Measurements from ENCODE around the gene PTPRG.
A peak's percentile ranks its signal among the peaks of the same experiment; 100 is the strongest.

Gene PTPRG

DNA sequence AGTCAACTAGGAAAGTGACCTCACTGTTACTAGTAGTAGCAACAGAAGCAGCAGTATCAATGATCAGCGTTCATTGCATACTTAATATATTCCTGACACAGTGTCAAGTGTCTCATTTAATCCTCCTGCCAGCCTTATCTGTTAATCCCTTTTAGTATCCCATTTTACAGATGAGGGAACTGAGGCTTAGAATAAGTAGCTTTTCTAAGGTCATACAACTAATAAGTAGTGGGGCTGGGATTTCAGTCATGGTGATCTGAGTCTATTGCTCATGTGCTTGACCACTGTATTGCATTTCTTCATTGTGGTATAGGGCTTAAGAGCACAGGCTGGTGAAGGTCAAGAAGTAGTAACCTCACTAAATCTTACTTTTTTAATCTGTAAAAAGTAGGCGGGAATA lies 233.6 kb downstream of the PTPRG start:
- H3K9ac ChIP-seq: no peak overlapping the region
- no peaks in the 10 kb centered on the region for H3K27me3 ChIP-seq
- no peak overlapping the region for H3K27ac ChIP-seq
- no peaks in the 10 kb centered on the region for H3K36me3 ChIP-seq
- TF ChIP-seq Cebpa-rat (IDR thresholded peaks at IDR 0.05): no peak
- peaks cover 3 to 14% (median 3%) of the 10 kb centered on the region in 10 experiments; a peak in 17 of 20 replicates for H3K4me1 ChIP-seq
- no peak overlapping the region for H3K4me2 ChIP-seq
- H4K20me1 ChIP-seq: peaks cover 0 to 7% (median 0%) of the 10 kb centered on the region in 11 experiments; a peak in 4 of 22 replicates
- H3K9me3 ChIP-seq (replicated peaks in 1 of 11): no peaks in the 10 kb centered on the region
- no peak overlapping the region for H3K4me3 ChIP-seq

GRCh38 chr3:61796088-61796680 lies 234.8 kb downstream of the PTPRG start:
- Histone ChIP-seq H3K27me3 (no peaks in the 10 kb centered on the region), H3K4me1 (0 out of 20 replicates have a peak, but pooled peaks cover 0 to 2% (median 0%) of the 10 kb centered on the region in 10 experiments), H3K9me3 (replicated peaks in 1 of 11) (no peaks in the 10 kb centered on the region), H3K36me3 (peaks cover 0 to 5% (median 0%) of the 10 kb centered on the region in 11 experiments; a peak in 2 of 22 replicates), H3K4me2 (no peak overlapping the region), H3K9ac (no peak overlapping the region), H3K27ac (no peak overlapping the region), H3K4me3 (no peak overlapping the region), H4K20me1 (peaks cover 0 to 7% (median 0%) of the 10 kb centered on the region in 11 experiments; a peak in 4 of 22 replicates)
- TF ChIP-seq Cebpa-rat (IDR thresholded peaks at IDR 0.05): no peak

DNA sequence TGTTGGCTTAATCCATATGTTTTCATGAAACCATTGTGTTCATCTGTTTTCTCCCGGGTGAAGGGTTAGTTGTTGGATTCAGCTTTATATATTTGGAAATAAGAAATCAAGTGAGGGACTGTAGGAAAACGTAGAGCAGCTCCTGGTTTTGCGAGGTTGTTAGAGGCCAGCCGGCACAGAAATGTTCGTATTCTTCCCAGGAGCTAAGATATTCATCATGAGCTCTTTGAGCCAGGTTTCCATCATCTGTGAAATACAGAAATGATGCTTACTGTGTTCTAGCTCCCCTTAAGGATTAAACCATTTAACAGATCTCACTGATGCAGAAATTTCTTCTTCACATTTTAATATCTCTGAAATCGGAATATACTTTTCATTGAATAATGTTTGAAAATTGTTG lies 235.5 kb downstream of the PTPRG start:
- no peak for TF ChIP-seq Cebpa-rat (IDR thresholded peaks at IDR 0.05)
- H3K27ac ChIP-seq: no peak overlapping the region
- no peak overlapping the region for H3K4me2 ChIP-seq
- peaks cover 0 to 7% (median 0%) of the 10 kb centered on the region in 11 experiments; a peak in 4 of 22 replicates for H4K20me1 ChIP-seq
- H3K4me1 ChIP-seq: no peaks in the 10 kb centered on the region
- no peaks in the 10 kb centered on the region for H3K27me3 ChIP-seq
- H3K36me3 ChIP-seq: peaks cover 0 to 8% (median 0%) of the 10 kb centered on the region in 11 experiments; a peak in 2 of 22 replicates
- no peak overlapping the region for H3K4me3 ChIP-seq
- no peaks in the 10 kb centered on the region for H3K9me3 ChIP-seq (replicated peaks in 1 of 11)
- H3K9ac ChIP-seq: no peak overlapping the region

GRCh38 chr3:61802772-61803171 lies 241.4 kb downstream of the PTPRG start:
- Histone ChIP-seq H4K20me1 (peaks cover 0 to 5% (median 0%) of the 10 kb centered on the region in 11 experiments; a peak in 2 of 22 replicates), H3K27me3 (no peaks in the 10 kb centered on the region), H3K4me3 (no peak overlapping the region), H3K9ac (no peak overlapping the region), H3K27ac (no peak overlapping the region), H3K4me2 (no peak overlapping the region), H3K36me3 (peaks cover 0 to 8% (median 0%) of the 10 kb centered on the region in 11 experiments; a peak in 2 of 22 replicates), H3K4me1 (peaks cover 0 to 11% (median 4%) of the 10 kb centered on the region in 10 experiments; a peak in 4 of 20 replicates), H3K9me3 (replicated peaks in 1 of 11) (no peaks in the 10 kb centered on the region)
- TF ChIP-seq Cebpa-rat (IDR thresholded peaks at IDR 0.05): no peak

GRCh38 chr3:61803983-61804382 lies 242.6 kb downstream of the PTPRG start:
- Histone ChIP-seq H4K20me1 (peaks cover 0 to 5% (median 0%) of the 10 kb centered on the region in 11 experiments; a peak in 2 of 22 replicates), H3K4me2 (peak overlapping the region in 1 of 11 experiments; percentile 20; a peak in 2 of 22 replicates), H3K27me3 (no peaks in the 10 kb centered on the region), H3K9me3 (replicated peaks in 1 of 11) (no peaks in the 10 kb centered on the region), H3K4me1 (peaks cover 0 to 11% (median 4%) of the 10 kb centered on the region in 10 experiments; a peak in 4 of 20 replicates), H3K4me3 (no peak overlapping the region), H3K27ac (no peak overlapping the region), H3K9ac (no peak overlapping the region), H3K36me3 (peaks cover 0 to 8% (median 0%) of the 10 kb centered on the region in 11 experiments; a peak in 2 of 22 replicates)
- TF ChIP-seq Cebpa-rat (IDR thresholded peaks at IDR 0.05): no peak

- Histone ChIP-seq H3K27me3 (no peaks in the 10 kb centered on the region), H3K4me2 (peak overlapping the region in 4 of 11 experiments; percentile 6 to 28 (median 22); a peak in 4 of 22 replicates), H3K4me1 (peaks cover 0 to 11% (median 4%) of the 10 kb centered on the region in 10 experiments; a peak in 4 of 20 replicates), H4K20me1 (peaks cover 0 to 5% (median 0%) of the 10 kb centered on the region in 11 experiments; a peak in 2 of 22 replicates), H3K4me3 (no peak overlapping the region), H3K36me3 (peaks cover 0 to 8% (median 0%) of the 10 kb centered on the region in 11 experiments; a peak in 2 of 22 replicates), H3K9ac (no peak overlapping the region), H3K9me3 (replicated peaks in 1 of 11) (no peaks in the 10 kb centered on the region), H3K27ac (no peak overlapping the region)
- TF ChIP-seq Cebpa-rat (IDR thresholded peaks at IDR 0.05): no peak
Observed at GRCh38 chr3:61804782-61805181, 243.4 kb downstream of the PTPRG start.

DNA sequence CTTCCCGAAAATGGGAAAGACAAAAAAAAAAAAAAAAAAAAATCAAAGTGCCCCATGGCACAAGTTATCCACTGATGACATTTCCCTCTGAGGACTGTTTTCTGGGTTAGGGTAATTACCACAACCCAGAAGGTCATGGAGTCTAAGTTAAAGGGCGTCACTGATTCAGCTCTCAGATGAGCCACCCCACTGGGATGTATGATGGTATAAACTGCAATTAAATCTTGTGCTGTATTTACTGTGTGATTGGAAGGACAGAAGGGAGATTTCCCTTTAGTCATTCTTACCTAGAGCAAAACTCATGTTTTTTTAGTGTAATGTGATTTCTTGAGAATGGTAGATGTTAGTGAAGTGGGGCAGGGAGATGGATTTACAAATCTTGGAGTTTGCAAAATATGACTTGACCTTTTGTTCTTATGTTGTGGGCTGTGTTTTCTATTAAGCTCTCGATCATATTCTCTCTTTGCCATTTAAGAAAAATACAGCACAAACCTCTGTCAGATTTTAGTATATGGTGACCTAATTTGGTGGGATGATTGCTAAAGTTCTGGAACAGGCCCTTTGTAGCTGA lies 244.2 kb downstream of the PTPRG start:
- Histone ChIP-seq H3K27ac (no peak overlapping the region), H4K20me1 (peaks cover 0 to 8% (median 0%) of the 10 kb centered on the region in 11 experiments; a peak in 2 of 22 replicates), H3K27me3 (no peaks in the 10 kb centered on the region), H3K4me3 (no peak overlapping the region), H3K9me3 (replicated peaks in 1 of 11) (no peaks in the 10 kb centered on the region), H3K36me3 (peaks cover 0 to 8% (median 0%) of the 10 kb centered on the region in 11 experiments; a peak in 2 of 22 replicates), H3K9ac (no peak overlapping the region), H3K4me1 (peaks cover 0 to 11% (median 4%) of the 10 kb centered on the region in 10 experiments; a peak in 4 of 20 replicates), H3K4me2 (no peak overlapping the region)
- no peak for TF ChIP-seq Cebpa-rat (IDR thresholded peaks at IDR 0.05)

- no peak overlapping the region for H3K9ac ChIP-seq
- no peak overlapping the region for H3K4me3 ChIP-seq
- no peak overlapping the region for H3K27ac ChIP-seq
- H4K20me1 ChIP-seq: peaks cover 0 to 16% (median 0%) of the 10 kb centered on the region in 11 experiments; a peak in 2 of 22 replicates
- no peaks in the 10 kb centered on the region for H3K36me3 ChIP-seq
- H3K4me1 ChIP-seq: peaks cover 0 to 11% (median 4%) of the 10 kb centered on the region in 10 experiments; a peak in 4 of 20 replicates
- no peak overlapping the region for H3K4me2 ChIP-seq
- H3K9me3 ChIP-seq (replicated peaks in 1 of 11): no peaks in the 10 kb centered on the region
- H3K27me3 ChIP-seq: no peaks in the 10 kb centered on the region
- TF ChIP-seq Cebpa-rat (IDR thresholded peaks at IDR 0.05): no peak
Observed at GRCh38 chr3:61806810-61807209, 245.4 kb downstream of the PTPRG start.

GRCh38 chr3:61807865-61808276 lies 246.5 kb downstream of the PTPRG start:
- Histone ChIP-seq H3K36me3 (0 out of 22 replicates have a peak, but pooled peaks cover 0 to 3% (median 0%) of the 10 kb centered on the region in 11 experiments), H3K9me3 (replicated peaks in 1 of 11) (no peaks in the 10 kb centered on the region), H3K27me3 (no peaks in the 10 kb centered on the region), H3K27ac (no peak overlapping the region), H3K4me1 (peaks cover 0 to 11% (median 4%) of the 10 kb centered on the region in 10 experiments; a peak in 4 of 20 replicates), H3K4me2 (no peak overlapping the region), H3K9ac (no peak overlapping the region), H3K4me3 (no peak overlapping the region), H4K20me1 (peaks cover 0 to 16% (median 0%) of the 10 kb centered on the region in 11 experiments; a peak in 2 of 22 replicates)
- TF ChIP-seq Cebpa-rat (IDR thresholded peaks at IDR 0.05): no peak

Measured in BLaER1 treated with 17β-estradiol and CSF1 and Interleukin-3, amounts not matched to agents 10 nM and 100 nM (cell line).